Stimulated activated CD8-positive, alpha-beta memory T cell treated with anti-CD3 and anti-CD28 coated beads, Interleukin-4, amount 100 ng/mL, for 1 hour (primary cell): Measurements from ENCODE around the gene FILIP1.

Experiments used
- DNase-seq, 2 donors: peaks; one replicate each; pipeline ENCODE4 v3.0.0-alpha.2; 2020; ENCODE audit warnings: low read depth in 2 of 2, low spot score in 1 of 2

FILIP1 gene

DNA sequence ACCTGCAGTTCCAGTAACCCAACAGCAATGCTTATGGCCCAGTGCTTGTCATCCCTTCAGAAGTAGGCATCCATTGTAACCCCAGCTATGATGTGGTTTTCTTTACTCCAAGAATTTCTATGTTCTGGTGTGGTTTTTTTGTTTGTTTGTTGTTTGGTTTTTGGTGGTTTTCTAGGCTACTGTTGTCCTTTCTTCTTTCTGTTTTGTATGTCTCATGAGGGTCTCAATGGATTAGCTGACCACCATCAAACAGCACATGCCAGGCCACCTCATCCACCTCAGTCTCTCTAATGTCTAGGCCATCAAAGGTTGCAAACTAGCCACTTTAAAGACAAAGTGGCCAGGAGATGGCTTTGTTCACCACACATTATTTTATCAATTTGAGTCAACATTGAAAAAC is 149.6 kb downstream of the FILIP1 start:
- DNase-seq: no peak

DNA sequence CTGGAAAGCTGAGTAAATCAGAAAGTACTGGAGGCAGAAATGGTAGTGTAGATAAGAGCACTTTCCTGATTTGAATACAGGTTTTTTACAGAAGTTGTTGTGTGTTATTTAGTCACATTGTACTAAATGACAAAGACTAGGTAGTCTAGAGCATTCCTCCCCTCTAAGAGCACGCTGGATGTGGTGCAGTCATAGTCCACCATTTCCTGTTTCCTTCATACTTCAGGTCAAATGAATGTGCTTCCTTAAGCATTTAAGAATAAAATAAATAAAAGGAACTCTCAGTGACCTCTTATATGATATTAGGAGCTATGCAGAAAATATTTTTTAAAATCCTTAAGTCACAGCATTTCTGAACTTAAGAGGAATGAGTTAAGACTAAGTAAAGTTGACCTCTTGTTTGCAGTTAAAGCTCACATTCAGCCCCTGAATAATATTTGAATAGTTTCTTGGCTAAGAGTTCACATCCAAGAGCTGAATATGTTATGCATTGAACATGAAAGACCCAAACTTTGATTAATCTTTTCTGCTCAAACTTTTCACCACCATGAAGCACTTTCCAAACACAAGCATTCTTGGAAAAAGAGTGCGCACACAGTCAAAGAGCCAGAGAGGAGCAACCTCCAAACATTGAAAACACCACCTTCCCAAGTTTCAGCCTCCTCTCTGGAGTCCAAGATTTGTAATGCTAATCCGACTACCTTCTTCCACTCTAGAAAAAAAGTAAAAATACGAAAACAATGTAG is 155.6 kb downstream of the FILIP1 start:
- DNase-seq: no peak

DNA sequence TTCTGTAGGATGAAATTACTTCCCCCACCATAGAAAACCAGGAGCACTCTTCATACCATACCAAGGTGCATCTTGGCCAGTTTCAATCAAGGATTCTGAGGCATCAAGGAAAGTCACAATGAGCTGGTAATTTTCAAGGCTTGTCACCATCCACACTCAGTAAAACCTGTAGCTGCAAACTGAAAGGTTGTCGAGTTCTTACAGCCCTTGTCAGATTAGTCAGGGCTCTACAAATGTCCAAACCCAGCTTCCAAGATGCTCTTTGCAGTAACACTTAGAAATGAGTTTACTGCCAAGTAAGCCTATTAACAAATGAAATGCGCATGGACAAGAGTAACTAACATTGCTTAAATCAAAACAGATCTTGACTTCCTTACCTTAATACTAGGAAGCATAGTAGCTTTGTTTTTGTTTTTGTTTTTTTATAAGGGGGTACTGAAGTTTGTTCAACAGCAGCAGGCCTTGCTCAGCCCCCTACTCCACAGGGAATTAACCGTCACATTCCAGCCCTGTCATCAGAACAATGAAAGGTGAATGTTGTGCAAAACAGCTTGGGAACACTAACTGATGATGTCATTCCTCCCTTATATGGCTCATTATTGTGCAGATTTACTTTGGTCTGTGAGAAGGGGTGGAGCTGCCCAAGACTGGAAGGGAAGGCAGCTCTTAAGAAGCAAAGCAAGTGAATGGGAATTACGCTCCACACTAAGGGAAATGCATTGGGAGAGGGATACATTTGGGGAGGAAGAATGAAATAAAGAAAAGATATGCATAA is 159.1 kb downstream of the FILIP1 start:
- no peak for DNase-seq

DNA sequence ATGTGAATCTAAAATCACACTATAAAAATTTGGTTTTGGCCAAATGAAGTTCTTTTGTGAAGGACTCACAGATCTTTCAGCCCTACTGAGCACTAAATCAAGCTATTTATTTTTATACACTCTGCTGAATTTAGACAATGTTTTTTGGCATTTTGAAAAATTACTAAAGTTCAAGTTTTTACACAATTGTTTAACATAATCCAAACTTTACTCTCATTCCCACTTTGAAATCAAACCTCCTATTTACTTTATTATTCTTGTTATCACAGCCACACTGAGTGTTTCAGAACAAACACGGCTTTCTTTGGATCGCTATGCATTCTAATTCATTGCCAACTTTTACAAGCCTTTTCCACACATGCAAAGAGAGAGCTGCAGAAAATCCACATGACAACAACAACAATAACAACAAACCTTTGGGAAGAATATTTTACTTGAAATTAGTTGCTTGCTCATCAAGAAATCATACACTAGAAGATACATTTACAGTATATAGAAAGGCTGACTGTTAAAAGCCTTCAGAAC is 159.9 kb downstream of the FILIP1 start:
- no peak for DNase-seq

DNA sequence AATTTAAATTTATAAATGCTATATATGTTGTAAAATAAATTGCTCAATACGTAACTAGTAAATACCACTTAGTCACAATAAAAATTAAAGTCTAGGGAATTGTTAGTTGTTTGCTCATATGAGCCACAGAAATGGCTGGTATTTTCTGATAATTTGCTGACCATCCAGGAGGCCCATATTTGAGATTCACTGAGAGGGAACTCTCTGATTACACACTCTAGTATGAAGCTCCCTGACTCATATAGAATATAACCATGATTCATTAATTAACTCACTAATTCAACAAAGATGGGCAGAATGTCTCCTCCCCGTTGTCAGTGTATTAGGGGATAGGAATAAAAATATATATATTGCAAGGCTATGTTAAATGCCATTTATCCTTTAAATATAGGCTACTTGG is 162.4 kb downstream of the FILIP1 start:
- no peak for DNase-seq

DNA sequence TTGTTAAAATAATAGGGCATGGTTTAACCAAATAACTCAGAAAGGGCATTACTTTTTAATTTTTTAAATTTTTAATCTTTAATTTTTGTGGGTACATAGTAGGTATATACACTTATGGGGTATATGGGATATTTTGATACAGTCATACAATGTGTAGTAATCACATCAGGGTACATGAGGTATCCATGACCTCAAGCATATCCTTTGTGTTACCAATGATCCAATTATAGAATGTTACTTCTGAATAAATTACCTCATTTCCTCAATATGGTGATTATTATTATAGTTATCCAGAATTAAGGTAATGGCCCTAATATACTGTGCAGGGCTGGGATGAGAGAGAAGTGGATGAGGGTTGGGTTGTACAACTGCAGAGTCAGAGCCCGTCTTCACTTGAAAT is 163.9 kb downstream of the FILIP1 start:
- DNase-seq: no peak

DNA sequence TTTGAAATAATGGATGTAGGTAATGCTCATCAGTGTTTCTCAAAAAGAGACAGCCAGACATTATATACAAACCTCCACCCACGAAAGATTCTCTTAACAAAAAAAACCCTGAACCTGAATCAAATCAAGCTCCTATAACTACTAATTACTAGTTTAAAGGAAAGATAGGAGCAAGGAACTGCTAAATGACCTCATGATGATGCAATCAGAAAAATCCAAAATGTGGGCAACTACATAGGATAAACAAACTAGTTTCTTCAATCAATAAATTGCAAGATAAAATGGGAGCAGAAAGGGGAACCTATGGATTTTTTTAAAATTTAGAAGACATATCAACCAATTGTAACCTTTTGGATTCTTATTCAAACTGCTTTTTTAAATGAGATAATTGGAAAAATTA is 165.8 kb downstream of the FILIP1 start:
- DNase-seq: no peak

DNA sequence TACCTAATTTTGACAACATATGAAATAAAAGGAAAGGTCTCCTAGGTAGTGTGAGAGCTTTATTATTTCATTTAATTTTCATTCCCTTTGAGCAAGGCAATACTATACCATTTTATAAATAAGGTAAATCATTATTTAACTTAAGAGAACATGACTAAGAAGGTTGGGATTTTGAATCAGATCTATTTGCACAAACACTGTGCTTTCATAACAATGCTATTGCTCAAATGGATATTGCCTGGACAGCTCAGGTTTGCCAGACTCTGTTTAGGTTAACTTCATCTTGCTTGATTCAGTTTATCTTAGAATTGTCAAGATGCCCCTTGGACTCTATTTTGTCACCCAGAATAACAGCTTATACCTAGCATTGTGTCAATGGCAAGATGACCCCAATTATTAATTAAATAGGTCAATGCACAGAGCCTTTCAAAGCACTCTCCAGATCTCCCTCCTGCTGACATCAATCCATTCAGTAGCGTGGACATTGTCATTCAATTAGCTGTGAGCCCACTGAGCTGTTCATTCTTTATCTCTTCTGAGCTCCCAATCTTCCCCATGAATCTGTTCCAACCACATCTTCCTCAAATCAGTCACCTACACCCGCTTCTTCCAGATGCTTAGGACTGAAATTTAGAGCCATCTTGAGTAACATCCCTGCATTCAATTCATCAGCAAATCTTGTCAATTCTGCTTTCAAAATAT is 166.9 kb downstream of the FILIP1 start:
- no peak for DNase-seq

DNA sequence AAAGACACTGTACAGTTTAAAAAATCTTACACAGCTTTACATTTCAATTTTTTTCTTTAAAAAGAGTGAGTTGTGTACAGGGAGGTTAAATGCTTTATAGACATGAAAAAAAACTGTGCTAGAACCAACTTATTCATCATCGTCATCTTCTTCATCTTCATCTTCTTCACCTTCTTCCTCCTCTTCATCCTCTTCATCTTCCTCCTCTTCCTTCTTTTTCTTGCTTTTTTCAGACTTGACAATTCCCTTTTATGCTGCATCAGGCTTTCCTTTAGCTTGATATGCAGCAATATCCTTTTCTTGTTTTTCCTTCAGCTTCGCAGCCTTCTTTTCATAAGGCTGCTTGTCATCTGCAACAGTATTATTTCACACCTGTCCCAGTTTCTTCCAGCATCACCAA is 174.7 kb downstream of the FILIP1 start:
- no peak for DNase-seq

DNA sequence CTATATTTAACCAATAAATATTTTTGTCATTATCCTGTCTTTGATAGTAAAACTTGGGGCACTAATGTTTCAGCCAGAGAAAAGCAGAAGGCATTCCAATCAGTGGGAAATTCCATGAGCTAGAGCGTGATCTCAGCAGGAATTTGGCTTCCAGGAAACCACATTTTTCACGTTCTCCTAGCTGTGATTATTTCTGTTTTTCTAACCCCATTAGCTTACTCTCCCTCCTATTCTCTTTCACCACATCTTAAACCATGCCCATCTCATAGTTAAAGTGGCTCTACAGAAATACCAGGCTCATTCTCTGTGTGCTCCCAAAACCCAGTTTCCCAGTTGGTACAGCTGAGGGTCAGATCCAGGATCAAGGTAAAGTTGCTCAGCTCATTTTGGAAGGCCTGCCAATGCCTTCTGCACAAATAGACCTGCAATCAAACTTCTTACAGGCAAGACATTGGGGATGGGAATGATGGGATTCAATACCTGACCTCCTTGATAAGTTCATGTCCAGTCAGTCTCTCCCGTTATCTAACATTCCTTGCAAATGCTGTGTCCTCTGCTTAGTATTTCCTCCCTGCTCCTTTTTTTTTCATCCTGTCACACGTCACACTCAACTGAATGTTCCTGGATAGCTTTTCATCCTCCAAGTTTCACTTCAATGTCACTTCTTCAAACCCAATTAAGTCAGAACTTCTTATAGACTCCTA is 175.9 kb downstream of the FILIP1 start:
- DNase-seq: no peak

DNA sequence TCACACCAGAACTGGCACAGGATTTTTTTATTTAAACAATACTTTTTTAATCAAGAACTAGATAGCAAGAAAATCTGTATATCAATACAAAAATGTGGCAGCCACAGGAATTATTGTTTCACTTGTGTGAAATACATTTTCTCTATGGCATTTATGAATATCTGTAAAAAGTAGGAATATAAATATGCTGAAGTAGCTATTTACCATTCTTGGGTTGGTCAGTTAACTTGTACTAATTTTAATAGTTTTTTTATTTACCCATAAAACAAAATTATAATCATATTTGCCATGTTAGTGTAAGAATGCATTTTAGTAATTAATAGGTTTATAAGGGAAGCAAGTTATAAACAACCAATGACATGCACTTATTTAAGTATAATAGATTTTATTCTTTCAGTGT is 177.6 kb downstream of the FILIP1 start:
- no peak for DNase-seq

DNA sequence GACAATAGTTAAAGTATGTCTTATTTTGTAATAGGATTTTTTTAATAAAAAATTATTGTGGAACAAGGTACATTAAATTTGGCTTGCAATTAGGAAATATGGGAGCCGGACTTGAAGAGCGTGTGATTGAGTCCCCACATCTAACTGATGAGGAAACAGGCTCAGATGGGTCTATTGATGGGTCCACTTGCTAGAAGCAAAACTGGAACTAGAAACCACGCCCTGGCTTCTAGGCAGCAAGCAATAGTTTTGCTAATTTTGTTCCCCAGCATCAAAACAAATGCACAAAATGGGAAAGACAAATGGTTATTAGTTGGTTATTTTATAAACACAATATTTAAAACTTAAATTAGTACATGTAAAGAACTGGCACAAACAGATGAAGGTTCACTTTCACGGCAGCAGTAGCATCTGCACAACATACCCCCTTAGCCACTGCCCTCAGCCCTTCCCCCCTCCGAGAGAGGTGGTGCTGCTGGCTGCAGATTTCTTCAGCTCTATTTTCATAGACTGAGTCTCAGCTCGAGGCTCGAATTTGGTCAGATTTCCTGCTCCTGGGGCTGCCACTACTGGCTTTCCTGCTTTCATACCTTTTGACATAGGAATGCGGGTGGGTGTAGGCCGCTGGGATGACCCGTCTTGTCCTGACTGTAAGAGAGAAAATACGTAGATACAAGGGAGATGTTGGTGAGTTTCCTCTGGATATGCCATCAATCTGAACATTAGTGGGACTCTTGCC is 185.2 kb downstream of the FILIP1 start:
- DNase-seq: no peak

DNA sequence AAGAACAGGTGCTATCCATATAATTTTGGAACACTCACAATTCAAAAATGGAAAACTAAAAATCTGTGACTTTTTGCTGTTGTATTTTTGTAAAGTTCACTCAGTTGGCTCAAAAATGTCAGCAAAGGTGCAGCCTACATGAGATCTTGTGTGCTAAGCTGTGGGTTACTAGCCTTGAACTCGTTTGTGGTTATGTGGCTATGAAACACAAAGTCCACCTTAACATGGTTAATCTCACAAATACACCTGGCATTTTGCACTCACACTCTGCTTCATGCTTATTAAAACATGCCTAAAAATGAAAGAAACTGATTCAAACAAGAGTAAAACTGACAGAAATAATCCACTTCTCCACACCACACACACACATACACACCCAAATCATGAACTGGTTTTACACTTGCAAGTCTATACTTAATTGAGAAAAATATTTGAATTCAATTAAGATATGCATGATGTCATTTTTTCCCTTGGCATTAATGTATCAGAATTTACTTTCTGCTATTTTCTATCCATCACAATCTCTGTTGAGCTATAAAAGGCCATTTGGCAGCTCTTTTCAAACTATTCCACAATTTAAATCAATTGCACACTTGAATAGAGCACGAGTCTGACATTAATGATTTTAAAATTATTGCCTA is 186.1 kb downstream of the FILIP1 start:
- DNase-seq: no peak

DNA sequence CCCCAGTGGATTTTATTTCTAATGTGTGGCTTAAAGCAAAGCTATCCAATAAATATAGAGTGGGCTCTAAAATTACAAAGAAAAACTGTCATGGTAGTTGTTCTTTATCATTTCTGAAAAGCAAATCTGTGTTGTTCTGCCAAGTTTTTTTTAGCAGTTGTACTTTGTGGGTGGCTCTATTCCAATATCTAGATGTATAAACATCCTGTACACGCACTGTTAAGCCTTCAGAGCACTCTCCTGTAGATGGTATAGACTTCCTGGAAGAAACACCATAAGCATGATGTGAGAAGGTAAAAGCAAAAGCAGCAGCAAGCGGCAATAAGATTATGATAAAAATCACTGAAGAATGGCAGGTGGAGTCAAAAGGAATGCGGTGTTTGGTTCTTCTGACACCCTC is 187.5 kb downstream of the FILIP1 start:
- DNase-seq: no peak

DNA sequence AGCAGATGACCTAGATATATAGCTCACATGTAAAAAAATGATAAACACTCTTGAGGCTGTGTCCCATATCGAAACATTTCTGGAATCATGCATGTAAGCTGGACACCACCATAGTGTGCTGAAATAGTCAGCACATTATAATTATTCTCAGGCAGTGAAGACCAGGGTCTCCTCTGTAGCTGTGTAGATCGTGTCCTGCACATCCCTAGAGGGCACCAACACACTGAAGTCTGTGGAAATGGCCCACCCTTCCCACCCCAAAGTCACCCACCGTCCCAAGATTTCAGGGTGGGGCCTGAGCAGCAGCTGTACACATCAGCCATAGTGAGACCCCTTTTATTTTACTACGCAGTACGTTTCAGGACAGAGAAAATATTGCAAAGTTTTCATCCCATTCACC is 188.0 kb downstream of the FILIP1 start:
- DNase-seq: no peak

DNA sequence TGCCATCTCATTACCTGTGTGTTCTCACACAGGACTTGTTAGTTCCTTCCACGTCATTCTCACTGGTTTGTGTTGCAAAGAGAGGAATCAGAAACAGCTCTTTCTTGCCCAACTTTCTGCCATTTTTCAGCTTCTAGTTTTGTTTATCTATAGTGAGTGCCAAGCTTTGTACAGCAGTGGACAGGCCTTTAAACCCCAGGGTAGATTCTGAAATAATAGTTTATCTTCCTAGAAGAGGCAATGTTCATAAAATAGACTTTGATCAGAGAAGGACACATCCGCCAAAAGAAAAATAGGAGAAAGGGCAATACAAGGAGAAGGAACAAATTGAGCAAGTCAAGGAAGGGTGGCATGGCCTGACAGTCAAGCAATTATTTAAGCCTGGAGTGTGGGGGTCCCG is 191.3 kb downstream of the FILIP1 start:
- no peak for DNase-seq

DNA sequence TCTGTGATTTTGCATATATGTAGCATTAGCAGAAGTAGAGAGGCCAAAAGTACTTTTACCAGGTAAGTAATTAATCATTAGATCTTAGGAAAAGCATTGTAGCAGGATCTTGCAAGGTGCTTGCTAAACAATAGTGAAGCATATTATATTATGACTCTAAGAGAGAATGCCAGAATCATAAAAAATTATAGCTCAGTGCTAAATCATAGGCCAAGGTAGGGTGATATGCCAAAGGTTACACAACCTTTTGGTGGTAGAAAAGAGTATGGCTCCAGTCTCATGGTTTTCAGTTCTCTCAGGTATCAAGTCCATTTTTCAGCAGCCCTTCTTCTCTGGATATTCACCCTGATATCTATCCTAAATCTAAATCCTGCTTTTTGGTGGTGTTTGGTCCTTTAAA is 192.1 kb downstream of the FILIP1 start:
- no peak for DNase-seq

DNA sequence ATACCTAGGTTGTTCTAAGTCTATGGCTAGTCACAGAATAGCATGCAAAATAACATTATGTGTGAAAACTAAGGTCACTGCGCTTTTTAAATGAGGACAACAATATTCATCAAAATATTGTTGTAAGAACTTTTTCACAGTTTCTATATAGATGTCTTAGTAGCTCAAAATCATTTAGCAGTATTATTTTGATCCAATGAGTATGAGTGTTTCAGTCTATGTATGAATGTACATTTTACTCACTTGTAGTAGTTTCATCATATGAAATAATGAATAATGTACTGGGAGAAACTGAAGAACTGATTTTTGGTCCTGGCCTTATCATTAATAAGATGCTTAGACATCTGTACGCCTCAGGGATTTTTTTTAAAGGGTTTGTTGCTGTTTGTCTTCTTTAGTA is 192.5 kb downstream of the FILIP1 start:
- DNase-seq: no peak

DNA sequence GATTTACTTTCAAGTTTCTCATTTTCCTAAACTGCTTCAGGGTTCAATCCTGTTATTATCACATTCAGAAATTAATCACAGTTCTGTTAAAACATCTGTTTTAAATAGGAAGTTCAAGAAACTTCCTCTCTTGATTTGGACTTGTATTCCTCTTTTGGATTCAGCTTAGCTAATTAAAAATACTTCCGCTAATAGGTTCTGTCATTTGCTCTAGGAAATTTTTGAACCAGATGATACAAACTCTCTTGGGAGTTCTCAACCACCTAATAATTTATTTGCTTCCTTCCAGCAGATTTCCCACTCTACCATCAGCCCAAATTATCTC is 193.1 kb downstream of the FILIP1 start:
- no peak for DNase-seq

DNA sequence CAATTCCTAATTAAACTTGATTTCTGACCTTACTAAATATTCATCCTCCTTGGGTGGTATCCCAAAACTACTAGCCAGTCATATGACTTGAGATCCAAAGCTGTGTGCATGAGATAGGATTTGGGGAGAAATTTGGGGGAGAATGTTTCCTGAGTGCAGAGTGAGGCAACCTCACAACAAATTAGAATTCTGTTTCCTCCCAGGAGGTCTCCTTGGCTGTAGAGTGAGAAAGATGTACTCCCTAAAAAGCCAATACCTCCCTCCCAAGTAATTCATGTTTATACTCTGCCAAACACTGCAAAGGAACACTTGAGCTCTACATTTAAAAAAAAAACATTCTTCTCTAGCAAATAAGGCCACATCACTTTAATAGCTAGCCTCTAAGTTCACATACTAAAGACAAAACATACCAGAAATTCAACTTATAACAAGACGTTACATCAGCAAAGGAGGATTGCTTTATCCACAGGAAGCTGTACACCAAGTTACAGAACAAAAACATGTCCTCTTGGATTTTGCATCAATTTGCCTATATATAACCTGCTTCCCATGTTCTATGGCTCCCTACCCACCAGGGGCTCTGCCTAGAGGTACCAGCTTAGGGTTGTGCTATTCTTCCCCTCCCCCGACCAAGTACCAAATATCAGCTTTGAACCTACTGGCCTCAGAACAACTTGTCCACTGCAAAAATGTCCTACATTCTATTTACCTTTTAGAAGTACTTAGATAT is 193.6 kb downstream of the FILIP1 start:
- DNase-seq: no peak
